Neural progenitor cell (in vitro differentiated cells): Measurements from ENCODE around the gene ALG12.

Experiments
- EZH2 ChIP-seq: fragments of 200-600 bp; sonication (generic); IDR thresholded peaks from 2 replicates; pipeline ENCODE4 v1.6.1; 2017; ENCODE audit warnings: antibody characterized with exemption, mild to moderate bottlenecking, moderate library complexity
- TF ChIP-seq, protein P1 (sequence below): fragments of 200-600 bp; sonication (generic); IDR thresholded peaks from 2 replicates; pipeline ENCODE4 v1.5.1; 2017; ENCODE audit warnings: antibody characterized with exemption, mild to moderate bottlenecking

DNA sequence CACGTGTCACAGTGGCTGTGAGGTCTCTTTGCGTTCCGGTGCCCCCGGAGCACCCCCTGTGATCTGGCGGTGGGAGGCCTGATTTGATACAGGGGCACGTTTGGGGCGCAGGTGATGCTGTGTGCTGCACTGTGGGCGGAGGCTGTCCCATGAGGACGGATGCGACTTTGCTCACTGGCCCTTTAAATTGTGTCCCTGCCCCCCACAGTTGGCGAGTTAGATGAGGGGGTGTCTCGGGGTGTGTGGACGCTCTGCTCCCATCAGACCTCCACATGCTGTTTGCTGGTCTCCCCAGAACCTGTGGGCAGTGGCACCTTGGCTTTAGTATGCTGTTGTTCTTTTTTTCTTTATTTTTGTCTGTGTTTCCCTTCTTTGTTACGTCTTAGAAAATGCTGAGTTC, 59.4 kb downstream of the ALG12 start:
- TF ChIP-seq, protein P1, sequence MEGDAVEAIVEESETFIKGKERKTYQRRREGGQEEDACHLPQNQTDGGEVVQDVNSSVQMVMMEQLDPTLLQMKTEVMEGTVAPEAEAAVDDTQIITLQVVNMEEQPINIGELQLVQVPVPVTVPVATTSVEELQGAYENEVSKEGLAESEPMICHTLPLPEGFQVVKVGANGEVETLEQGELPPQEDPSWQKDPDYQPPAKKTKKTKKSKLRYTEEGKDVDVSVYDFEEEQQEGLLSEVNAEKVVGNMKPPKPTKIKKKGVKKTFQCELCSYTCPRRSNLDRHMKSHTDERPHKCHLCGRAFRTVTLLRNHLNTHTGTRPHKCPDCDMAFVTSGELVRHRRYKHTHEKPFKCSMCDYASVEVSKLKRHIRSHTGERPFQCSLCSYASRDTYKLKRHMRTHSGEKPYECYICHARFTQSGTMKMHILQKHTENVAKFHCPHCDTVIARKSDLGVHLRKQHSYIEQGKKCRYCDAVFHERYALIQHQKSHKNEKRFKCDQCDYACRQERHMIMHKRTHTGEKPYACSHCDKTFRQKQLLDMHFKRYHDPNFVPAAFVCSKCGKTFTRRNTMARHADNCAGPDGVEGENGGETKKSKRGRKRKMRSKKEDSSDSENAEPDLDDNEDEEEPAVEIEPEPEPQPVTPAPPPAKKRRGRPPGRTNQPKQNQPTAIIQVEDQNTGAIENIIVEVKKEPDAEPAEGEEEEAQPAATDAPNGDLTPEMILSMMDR, result no peak
- no peak for TF ChIP-seq EZH2
